ENCODE data around the gene PDZD2. TPM values are rescaled to one million over a fixed set of nuclear protein-coding genes. Genes with fewer than 3 reads are reported as not detected.

PDZD2 gene
- total and polyA plus RNA-seq, 8 donors, result under 0.01 to 61.3 (median 5.8) TPM

- Histone ChIP-seq H3K27me3 (no peaks in the 10 kb centered on the region), H3K27ac (no peak overlapping the region), H3K4me3 (no peak overlapping the region), H3K9me3 (no peaks in the 10 kb centered on the region), H3K36me3 (peaks cover 0 to 49% (median 40%) of the 10 kb centered on the region in 4 donors), H3K4me1 (peaks cover 0 to 8% (median 4%) of the 10 kb centered on the region in 4 donors)
- no peak for DNase-seq
- 88 to 92% (median 92%) methylated on average over 27 to 30 of the region's 30 CpGs for WGBS, 5 donors
- intact Hi-C loops (cut with DNase I; ENCODE audit: low total_unique reads), result loop anchor here (5.0 kb wide), 1 partner anchor 267 kb away; no protein-coding TSS in a partner anchor
- no peak for TF ChIP-seq CTCF (IDR thresholded peaks at IDR 0.05)
- no peak for TF ChIP-seq POLR2AphosphoS5 (IDR thresholded peaks at IDR 0.05)
- TF ChIP-seq POLR2A (IDR thresholded peaks at IDR 0.05), result no peak
- TF ChIP-seq EP300 (IDR thresholded peaks at IDR 0.05), result no peak
Measured at GRCh38 chr5:32089146-32090000, 450.4 kb downstream of the PDZD2 start.

GRCh38 chr5:32090026-32090754 is 451.3 kb downstream of the PDZD2 start:
- peaks cover 0 to 13% (median 5%) of the 10 kb centered on the region in 4 donors for H3K4me1 ChIP-seq
- no peak for DNase-seq
- WGBS, 5 donors, result 89 to 95% (median 92%) methylated on average over 11 to 24 of the region's 24 CpGs
- no peak overlapping the region for H3K4me3 ChIP-seq
- H3K27me3 ChIP-seq, result no peaks in the 10 kb centered on the region
- intact Hi-C loops (cut with DNase I; ENCODE audit: low total_unique reads), result no loop called here
- no peak overlapping the region for H3K27ac ChIP-seq
- TF ChIP-seq POLR2A (IDR thresholded peaks at IDR 0.05) (no peak), CTCF (IDR thresholded peaks at IDR 0.05) (no peak), POLR2AphosphoS5 (IDR thresholded peaks at IDR 0.05) (no peak), EP300 (IDR thresholded peaks at IDR 0.05) (no peak)
- no peaks in the 10 kb centered on the region for H3K9me3 ChIP-seq
- H3K36me3 ChIP-seq, result peaks cover 0 to 50% (median 43%) of the 10 kb centered on the region in 4 donors

- H3K9me3 ChIP-seq, result no peaks in the 10 kb centered on the region
- peaks cover 0 to 51% (median 43%) of the 10 kb centered on the region in 4 donors for H3K36me3 ChIP-seq
- no peak overlapping the region for H3K27ac ChIP-seq
- H3K4me3 ChIP-seq, result no peak overlapping the region
- H3K27me3 ChIP-seq, result no peaks in the 10 kb centered on the region
- H3K4me1 ChIP-seq, result peaks cover 0 to 16% (median 7%) of the 10 kb centered on the region in 4 donors
- TF ChIP-seq CTCF (IDR thresholded peaks at IDR 0.05) (no peak), EP300 (IDR thresholded peaks at IDR 0.05) (no peak), POLR2A (IDR thresholded peaks at IDR 0.05) (no peak), POLR2AphosphoS5 (IDR thresholded peaks at IDR 0.05) (no peak)
- 88 to 92% (median 91%) methylated on average over 10 to 17 of the region's 17 CpGs for WGBS, 5 donors
- intact Hi-C loops (cut with DNase I; ENCODE audit: low total_unique reads), result no loop called here
- DNase-seq, result no peak
Measured at GRCh38 chr5:32090755-32091128, 451.8 kb downstream of the PDZD2 start.

- Histone ChIP-seq H3K4me3 (no peak overlapping the region), H3K27ac (no peak overlapping the region), H3K4me1 (peaks cover 0 to 18% (median 7%) of the 10 kb centered on the region in 4 donors), H3K9me3 (no peaks in the 10 kb centered on the region), H3K27me3 (no peaks in the 10 kb centered on the region), H3K36me3 (peaks cover 0 to 52% (median 36%) of the 10 kb centered on the region in 4 donors)
- intact Hi-C loops (cut with DNase I; ENCODE audit: low total_unique reads), result no loop called here
- 50 to 62% (median 58%) methylated on average over 20 of the region's 20 CpGs for WGBS, 5 donors
- TF ChIP-seq POLR2A (IDR thresholded peaks at IDR 0.05) (no peak), CTCF (IDR thresholded peaks at IDR 0.05) (peak in 5 of 7 experiments; percentile 50 to 73 (median 56)), POLR2AphosphoS5 (IDR thresholded peaks at IDR 0.05) (peak in 1 of 3 donors; percentile 27)
- DNase-seq, result peak; percentile 63 to 89
Measured at GRCh38 chr5:32092938-32093812, 454.2 kb downstream of the PDZD2 start.

Measured in stomach (tissue), 9 donors.